Naive B cell (primary cell): ENCODE data around the gene SUSD6. TPM values are rescaled to one million over a fixed set of nuclear protein-coding genes. Genes with fewer than 3 reads are reported as not detected.

Experiments used
- ATAC-seq, 2 donors: fragments of 150-1000 bp; cut with Tn5 transposase; 2 replicates each; pipeline ENCODE4 v1.10.0; 2021; ENCODE audit warnings: low read depth in 2 of 2, mild to moderate bottlenecking in 2 of 2, moderate library complexity in 2 of 2
- DNase-seq: peaks from one replicate; pipeline ENCODE4 v3.0.0; 2022
- H3K27ac Mint-ChIP-seq, 6 donors: one replicate each; pipeline ENCODE4 v1.8.0; 2020 to 2022; ENCODE audit warnings: mild to moderate bottlenecking in 6 of 6, mixed read lengths in 6 of 6, moderate library complexity in 5 of 6, inconsistent platforms in 2 of 6
- H3K27me3 Mint-ChIP-seq, 3 donors: one replicate each; pipeline ENCODE4 v1.8.0; 2021 to 2022; ENCODE audit warnings: mixed read lengths in 3 of 3, mild to moderate bottlenecking in 1 of 3
- H3K36me3 Mint-ChIP-seq, 2 donors: one replicate each; pipeline ENCODE4 v1.8.0; 2020 to 2022; ENCODE audit warnings: mixed read lengths in 2 of 2, inconsistent platforms in 1 of 2, mild to moderate bottlenecking in 1 of 2
- H3K4me1 Mint-ChIP-seq, 3 donors: one replicate each; pipeline ENCODE4 v1.8.0; 2020 to 2022; ENCODE audit warnings: mixed read lengths in 3 of 3, inconsistent platforms in 1 of 3, mild to moderate bottlenecking in 1 of 3, moderate library complexity in 1 of 3
- H3K4me3 Mint-ChIP-seq, 8 donors: one replicate each; pipeline ENCODE4 v1.8.0; 2020 to 2022; ENCODE audit warnings: mild to moderate bottlenecking in 8 of 8, mixed read lengths in 8 of 8, moderate library complexity in 8 of 8, inconsistent platforms in 2 of 8
- H3K9me3 Mint-ChIP-seq, 7 donors: one replicate each; pipeline ENCODE4 v1.8.0; 2020 to 2022; ENCODE audit warnings: mixed read lengths in 7 of 7, mild to moderate bottlenecking in 5 of 7, inconsistent platforms in 2 of 7, moderate library complexity in 1 of 7
- polyA plus RNA-seq, 6 donors: library from polyadenylated mRNA; unstranded; fragments of 300-500 nt; fragmentation: Illumina TruSeq; gene quantifications; one replicate each; pipeline ENCODE4 v1.2.3, GENCODE V29; 2021; ENCODE audit warnings: low read depth in 6 of 6

Gene SUSD6
- polyA plus RNA-seq, 6 donors from 2014 or later: 16.1 to 22.8 (median 19.4) TPM

GRCh38 chr14:69615496-69616407 is 4.4 kb downstream of the SUSD6 start:
- Mint-ChIP-seq H3K4me1 (peaks cover 72 to 91% (median 88%) of the 10 kb centered on the region in 3 donors), H3K4me3 (peak overlapping the region; percentile 74 to 96 (median 92)), H3K27me3 (no peaks in the 10 kb centered on the region), H3K36me3 (no peaks in the 10 kb centered on the region), H3K9me3 (no peaks in the 10 kb centered on the region), H3K27ac (peak overlapping the region; percentile 96 to 100 (median 100))
- DNase-seq (peak; percentile 82), ATAC-seq (peak; percentile 48 to 52)

- Mint-ChIP-seq H3K27me3 (no peaks in the 10 kb centered on the region), H3K4me3 (peak overlapping the region in 7 of 8 donors; percentile 47 to 96 (median 84)), H3K4me1 (peaks cover 78 to 93% (median 92%) of the 10 kb centered on the region in 3 donors), H3K27ac (peak overlapping the region; percentile 96 to 100 (median 100)), H3K9me3 (no peaks in the 10 kb centered on the region), H3K36me3 (no peaks in the 10 kb centered on the region)
- DNase-seq: no peak
- no peak for ATAC-seq
Measured at GRCh38 chr14:69616408-69616773, 5.0 kb downstream of the SUSD6 start.

GRCh38 chr14:69617796-69618195 is 6.4 kb downstream of the SUSD6 start:
- H3K27ac Mint-ChIP-seq: peak overlapping the region; percentile 57 to 100 (median 86)
- H3K27me3 Mint-ChIP-seq: no peaks in the 10 kb centered on the region
- no peaks in the 10 kb centered on the region for H3K9me3 Mint-ChIP-seq
- ATAC-seq (no peak), DNase-seq (no peak)
- H3K36me3 Mint-ChIP-seq: no peaks in the 10 kb centered on the region
- H3K4me3 Mint-ChIP-seq: peak overlapping the region; percentile 4 to 96 (median 73)
- H3K4me1 Mint-ChIP-seq: peaks cover 79 to 99% (median 96%) of the 10 kb centered on the region in 3 donors

- Mint-ChIP-seq H3K4me1 (peaks cover 79 to 97% (median 89%) of the 10 kb centered on the region in 3 donors), H3K27ac (peak overlapping the region; percentile 82 to 100 (median 96)), H3K36me3 (no peaks in the 10 kb centered on the region), H3K4me3 (peak overlapping the region in 7 of 8 donors; percentile 4 to 77 (median 64)), H3K27me3 (no peaks in the 10 kb centered on the region), H3K9me3 (no peaks in the 10 kb centered on the region)
- DNase-seq (no peak), ATAC-seq (no peak)
Measured at GRCh38 chr14:69619012-69619411, 7.6 kb downstream of the SUSD6 start.

- peaks cover 78 to 97% (median 84%) of the 10 kb centered on the region in 3 donors for H3K4me1 Mint-ChIP-seq
- no peaks in the 10 kb centered on the region for H3K36me3 Mint-ChIP-seq
- peak overlapping the region in 6 of 8 donors; percentile 0 to 70 (median 56) for H3K4me3 Mint-ChIP-seq
- ATAC-seq (no peak), DNase-seq (no peak)
- H3K27ac Mint-ChIP-seq: peak overlapping the region; percentile 21 to 100 (median 96)
- no peaks in the 10 kb centered on the region for H3K9me3 Mint-ChIP-seq
- no peaks in the 10 kb centered on the region for H3K27me3 Mint-ChIP-seq
Measured at GRCh38 chr14:69620211-69620611, 8.8 kb downstream of the SUSD6 start.

GRCh38 chr14:69620981-69621380 is 9.6 kb downstream of the SUSD6 start:
- Mint-ChIP-seq H3K4me3 (peak overlapping the region in 4 of 8 donors; percentile 53 to 73 (median 67)), H3K36me3 (no peaks in the 10 kb centered on the region), H3K27ac (peak overlapping the region; percentile 48 to 100 (median 92)), H3K9me3 (no peaks in the 10 kb centered on the region), H3K4me1 (peaks cover 78 to 97% (median 84%) of the 10 kb centered on the region in 3 donors), H3K27me3 (no peaks in the 10 kb centered on the region)
- DNase-seq (no peak), ATAC-seq (no peak)

- no peak for DNase-seq
- peak overlapping the region in 4 of 8 donors; percentile 32 to 81 (median 50) for H3K4me3 Mint-ChIP-seq
- H3K4me1 Mint-ChIP-seq: peaks cover 68 to 97% (median 82%) of the 10 kb centered on the region in 3 donors
- no peaks in the 10 kb centered on the region for H3K27me3 Mint-ChIP-seq
- H3K36me3 Mint-ChIP-seq: no peaks in the 10 kb centered on the region
- H3K27ac Mint-ChIP-seq: peak overlapping the region in 3 of 6 donors; percentile 7 to 94 (median 79)
- no peak for ATAC-seq
- H3K9me3 Mint-ChIP-seq: no peaks in the 10 kb centered on the region
Measured at GRCh38 chr14:69624136-69624535, 12.7 kb downstream of the SUSD6 start.

DNA sequence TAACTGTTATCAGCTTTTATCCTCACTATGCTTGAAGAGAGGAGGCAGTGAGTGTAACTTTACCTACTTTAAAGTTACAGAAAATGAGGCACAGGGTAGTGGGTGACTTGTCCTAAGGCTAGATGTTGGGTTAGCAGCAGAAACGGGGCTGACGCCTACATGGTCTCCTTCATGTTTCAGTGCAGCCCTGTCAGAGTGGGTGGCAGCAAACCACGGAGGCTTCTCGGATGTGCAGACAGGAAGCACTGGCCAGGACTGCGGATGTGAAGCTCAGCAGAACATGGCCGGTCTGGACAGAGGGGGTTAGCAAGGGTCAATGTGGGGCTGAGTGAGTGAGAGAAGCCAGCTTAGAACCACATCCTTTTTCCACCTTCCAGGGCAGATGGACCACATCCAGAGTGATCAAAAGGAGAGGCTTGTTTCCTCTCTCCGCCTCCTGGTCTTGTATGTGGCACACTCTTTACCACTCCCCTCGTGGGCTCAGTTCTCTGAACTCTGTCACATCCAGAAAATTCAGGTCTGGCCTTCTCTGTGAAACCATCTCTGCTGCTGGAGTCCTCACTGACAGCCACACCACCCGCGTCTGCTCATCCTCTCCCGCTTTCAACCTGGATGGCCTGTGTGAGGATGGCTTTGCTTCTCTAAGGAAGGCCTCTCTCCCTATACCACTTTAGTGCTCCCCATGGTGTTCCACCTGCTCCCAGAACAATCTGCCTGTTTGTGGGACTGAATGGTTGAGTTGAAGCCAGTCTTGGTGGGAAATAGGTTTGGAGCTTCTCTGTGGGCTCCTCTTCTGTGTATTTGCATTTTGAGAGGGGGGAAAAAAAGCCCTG is 14.1 kb downstream of the SUSD6 start:
- Mint-ChIP-seq H3K27ac (peak overlapping the region; percentile 77 to 98 (median 92)), H3K4me1 (peaks cover 69 to 97% (median 82%) of the 10 kb centered on the region in 3 donors), H3K36me3 (no peaks in the 10 kb centered on the region), H3K4me3 (peak overlapping the region; percentile 46 to 87 (median 83)), H3K9me3 (no peaks in the 10 kb centered on the region), H3K27me3 (no peaks in the 10 kb centered on the region)
- ATAC-seq: peak; percentile 92 to 93
- DNase-seq: peak; percentile 61

- Mint-ChIP-seq H3K9me3 (no peaks in the 10 kb centered on the region), H3K27me3 (no peaks in the 10 kb centered on the region), H3K27ac (peak overlapping the region in 3 of 6 donors; percentile 27 to 94 (median 90)), H3K4me3 (peak overlapping the region; percentile 46 to 87 (median 78)), H3K4me1 (peaks cover 70 to 97% (median 82%) of the 10 kb centered on the region in 3 donors), H3K36me3 (no peaks in the 10 kb centered on the region)
- DNase-seq: no peak
- ATAC-seq: no peak
Measured at GRCh38 chr14:69626132-69626500, 14.7 kb downstream of the SUSD6 start.

- Mint-ChIP-seq H3K4me1 (peaks cover 83 to 99% (median 95%) of the 10 kb centered on the region in 3 donors), H3K36me3 (no peaks in the 10 kb centered on the region), H3K27me3 (no peaks in the 10 kb centered on the region), H3K4me3 (peak overlapping the region in 6 of 8 donors; percentile 35 to 88 (median 50)), H3K9me3 (no peaks in the 10 kb centered on the region), H3K27ac (peak overlapping the region; percentile 43 to 93 (median 83))
- DNase-seq: no peak
- no peak for ATAC-seq
Measured at GRCh38 chr14:69629225-69630127, 18.1 kb downstream of the SUSD6 start.

DNA sequence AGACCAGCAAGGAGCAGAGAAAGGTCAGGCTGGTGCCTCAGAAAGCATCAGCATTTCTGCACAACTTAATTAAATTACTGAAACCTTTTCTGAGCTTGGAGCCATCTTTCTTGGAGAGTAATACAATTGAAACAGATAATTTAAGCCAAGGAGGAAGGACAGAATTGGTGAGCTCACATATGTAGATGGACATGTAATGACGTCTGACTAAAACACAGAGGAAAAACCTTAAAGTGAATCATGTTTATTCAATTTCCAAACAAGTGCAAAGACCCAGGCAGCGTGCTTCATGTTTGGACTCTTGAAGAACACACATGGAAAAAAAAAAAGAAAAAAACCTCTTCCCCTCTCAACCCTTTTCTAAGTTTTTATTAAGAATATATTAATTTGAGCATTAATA is 19.0 kb downstream of the SUSD6 start:
- Mint-ChIP-seq H3K9me3 (no peaks in the 10 kb centered on the region), H3K27ac (peak overlapping the region in 4 of 6 donors; percentile 6 to 93 (median 62)), H3K4me3 (peak overlapping the region in 4 of 8 donors; percentile 20 to 88 (median 40)), H3K36me3 (no peaks in the 10 kb centered on the region), H3K4me1 (peaks cover 84 to 99% (median 97%) of the 10 kb centered on the region in 3 donors), H3K27me3 (no peaks in the 10 kb centered on the region)
- DNase-seq (no peak), ATAC-seq (no peak)

GRCh38 chr14:69631509-69631908 is 20.1 kb downstream of the SUSD6 start:
- Mint-ChIP-seq H3K27ac (peak overlapping the region in 2 of 6 donors; percentile 84 to 92), H3K4me1 (peaks cover 86 to 99% (median 97%) of the 10 kb centered on the region in 3 donors), H3K4me3 (peak overlapping the region in 4 of 8 donors; percentile 20 to 47 (median 38)), H3K27me3 (no peaks in the 10 kb centered on the region), H3K36me3 (no peaks in the 10 kb centered on the region), H3K9me3 (no peaks in the 10 kb centered on the region)
- ATAC-seq (no peak), DNase-seq (no peak)
